Stimulated activated CD4-positive, alpha-beta T cell treated with anti-CD3 and anti-CD28 coated beads, TNF-alpha, amount 100 ng/mL, for 48 hours (primary cell): Measurements from ENCODE around the gene ST6GALNAC5.

ENCODE experiments used
- DNase-seq, 3 donors: peaks; one replicate each; pipeline ENCODE4 v3.0.0-alpha.2; 2020; ENCODE audit warnings: low read depth in 3 of 3

Gene ST6GALNAC5

GRCh38 chr1:77047978-77048614 lies 180.8 kb downstream of the ST6GALNAC5 start:
- no peak for DNase-seq

GRCh38 chr1:77048615-77049005 lies 181.3 kb downstream of the ST6GALNAC5 start:
- DNase-seq: no peak

DNA sequence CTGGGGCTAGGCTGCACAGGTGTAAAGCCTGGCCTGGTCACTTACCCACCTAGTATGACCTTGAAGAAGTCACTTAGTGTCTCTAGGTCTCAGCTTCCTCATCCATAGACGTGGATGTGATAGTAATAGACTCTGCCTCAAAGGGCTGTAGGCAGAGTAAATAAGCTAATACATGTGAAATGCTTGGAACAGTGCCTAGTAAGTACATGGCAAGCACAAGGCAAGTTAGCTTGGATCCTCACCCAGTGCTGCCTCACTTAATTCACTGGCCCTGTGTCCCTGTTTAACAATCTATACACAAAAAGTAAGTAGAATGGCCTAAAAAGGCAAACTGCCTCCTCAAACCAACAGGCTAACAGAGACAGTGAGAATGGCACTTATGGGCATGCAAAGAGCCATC lies 184.1 kb downstream of the ST6GALNAC5 start:
- no peak for DNase-seq

DNA sequence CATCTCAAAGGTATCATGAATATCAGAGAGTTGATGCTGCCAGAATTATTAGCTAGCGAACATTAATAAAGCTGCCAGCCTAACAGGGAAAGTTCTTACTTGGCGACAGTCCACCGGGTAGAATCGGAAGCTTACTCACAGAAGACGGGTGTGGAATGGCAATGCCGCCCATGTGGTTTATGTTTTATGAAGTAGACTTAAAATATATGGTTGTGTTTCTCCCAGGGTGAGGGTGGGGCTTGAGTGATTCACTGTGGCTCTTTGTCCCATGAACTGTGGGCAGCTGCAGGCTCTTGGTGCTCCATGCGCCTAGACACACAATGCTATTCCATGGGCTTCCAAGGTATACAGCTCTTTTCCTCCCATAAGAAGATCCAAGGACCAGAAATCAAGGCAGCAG lies 189.2 kb downstream of the ST6GALNAC5 start:
- DNase-seq: no peak

GRCh38 chr1:77057994-77058585 lies 190.8 kb downstream of the ST6GALNAC5 start:
- DNase-seq: no peak

DNA sequence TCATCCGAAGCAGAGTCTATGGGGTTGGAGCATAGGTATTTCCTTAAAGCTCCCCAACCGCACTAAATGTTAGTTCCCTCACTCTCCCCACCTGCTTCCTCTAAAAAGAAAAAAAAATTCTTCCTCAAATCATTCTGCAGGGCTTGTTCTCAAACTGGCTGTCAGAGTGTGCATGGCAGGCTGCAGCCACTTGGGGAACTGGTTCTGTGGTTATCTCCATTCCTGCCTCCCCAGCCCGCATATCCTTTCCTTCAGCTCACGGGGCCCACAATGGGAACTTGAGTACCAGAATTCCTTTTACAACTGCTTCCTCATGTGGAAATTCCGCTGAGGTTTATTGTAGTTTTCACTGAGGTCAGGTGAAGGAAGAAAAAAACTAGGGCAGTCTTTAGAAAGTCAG lies 192.7 kb downstream of the ST6GALNAC5 start:
- DNase-seq: no peak

DNA sequence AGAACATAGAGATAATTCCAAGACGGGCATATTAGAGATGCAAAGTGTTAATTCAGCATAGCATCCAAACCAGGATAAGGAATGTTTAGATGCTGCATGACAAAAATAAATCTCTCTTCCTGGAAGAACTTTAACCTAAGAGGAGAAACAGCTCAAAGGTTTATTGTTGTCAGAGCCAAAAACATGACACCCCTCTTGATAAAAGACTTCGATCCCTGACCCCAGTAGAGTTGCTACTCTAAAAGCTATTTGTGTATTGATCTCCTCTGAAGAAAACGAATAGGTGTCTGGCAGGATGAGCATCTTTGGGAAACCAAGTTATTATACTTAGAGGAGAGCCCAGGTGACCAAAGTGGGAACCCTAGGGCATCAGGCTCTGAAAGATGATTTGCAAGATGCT lies 193.9 kb downstream of the ST6GALNAC5 start:
- DNase-seq: no peak

GRCh38 chr1:77063118-77063517 lies 195.8 kb downstream of the ST6GALNAC5 start:
- DNase-seq: no peak

DNA sequence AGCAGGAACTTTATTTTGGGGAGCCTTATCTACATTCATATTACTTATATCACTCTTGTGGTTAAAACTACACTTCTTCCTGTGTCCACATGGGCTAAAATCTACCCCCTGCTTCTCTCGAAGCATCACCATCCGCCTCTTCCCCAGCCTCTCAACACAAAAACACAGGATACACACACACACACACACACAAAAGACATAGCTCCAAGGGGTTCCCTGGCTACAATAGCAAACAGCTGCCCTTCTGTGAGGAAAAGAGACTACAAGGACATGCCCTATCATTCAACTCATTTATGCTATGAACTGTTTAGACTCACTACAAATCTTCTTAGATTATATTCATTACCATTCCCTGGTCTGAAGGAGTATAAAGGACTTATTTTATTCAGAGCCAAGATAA lies 197.0 kb downstream of the ST6GALNAC5 start:
- no peak for DNase-seq

GRCh38 chr1:77065693-77066342 lies 198.5 kb downstream of the ST6GALNAC5 start:
- DNase-seq: no peak

GRCh38 chr1:77068013-77068412 lies 200.7 kb downstream of the ST6GALNAC5 start:
- no peak for DNase-seq

DNA sequence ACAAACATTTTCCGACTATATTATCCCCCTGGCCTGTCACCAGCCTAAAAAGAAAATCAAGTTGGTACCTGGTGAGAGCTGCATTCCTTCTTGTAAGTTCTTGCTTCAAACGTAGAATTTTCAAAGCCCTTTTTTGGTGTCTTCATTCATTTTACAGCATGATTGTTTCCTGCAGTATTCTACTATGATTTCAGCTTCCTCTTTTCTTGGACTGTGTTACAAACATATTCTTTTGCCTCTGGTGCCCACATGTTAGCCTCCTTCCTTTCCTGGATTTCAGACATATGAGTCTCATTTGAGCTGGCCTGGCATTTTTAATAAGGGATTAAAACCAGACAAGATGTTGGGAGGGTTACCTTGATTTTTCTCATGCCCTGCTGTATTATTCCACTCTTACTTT lies 209.5 kb downstream of the ST6GALNAC5 start:
- no peak for DNase-seq

GRCh38 chr1:77081834-77082233 lies 214.6 kb downstream of the ST6GALNAC5 start:
- no peak for DNase-seq

- DNase-seq: no peak
Measured at GRCh38 chr1:77084457-77084856, 217.2 kb downstream of the ST6GALNAC5 start.

GRCh38 chr1:77085109-77085508 lies 217.8 kb downstream of the ST6GALNAC5 start:
- DNase-seq: no peak

DNA sequence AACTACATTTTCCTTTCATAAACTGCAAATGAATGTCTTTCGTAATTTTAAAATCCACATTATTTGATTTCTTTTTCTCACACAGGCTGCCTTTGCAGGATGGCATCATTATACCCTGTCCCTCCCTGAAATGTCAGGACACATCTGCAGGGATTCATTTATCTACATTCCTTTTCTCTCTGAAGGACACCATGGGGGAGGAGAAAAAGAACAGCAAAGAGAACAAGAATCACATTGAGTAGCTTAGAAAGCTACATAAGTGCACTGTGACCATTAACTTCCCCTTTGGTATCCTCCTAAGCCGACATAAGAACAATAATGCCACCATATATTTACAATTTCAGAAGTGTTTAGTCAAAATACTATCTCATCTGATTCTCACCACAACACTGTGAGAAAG lies 222.5 kb downstream of the ST6GALNAC5 start:
- DNase-seq: no peak

- no peak for DNase-seq
Measured at GRCh38 chr1:77095236-77095635, 228.0 kb downstream of the ST6GALNAC5 start.

DNA sequence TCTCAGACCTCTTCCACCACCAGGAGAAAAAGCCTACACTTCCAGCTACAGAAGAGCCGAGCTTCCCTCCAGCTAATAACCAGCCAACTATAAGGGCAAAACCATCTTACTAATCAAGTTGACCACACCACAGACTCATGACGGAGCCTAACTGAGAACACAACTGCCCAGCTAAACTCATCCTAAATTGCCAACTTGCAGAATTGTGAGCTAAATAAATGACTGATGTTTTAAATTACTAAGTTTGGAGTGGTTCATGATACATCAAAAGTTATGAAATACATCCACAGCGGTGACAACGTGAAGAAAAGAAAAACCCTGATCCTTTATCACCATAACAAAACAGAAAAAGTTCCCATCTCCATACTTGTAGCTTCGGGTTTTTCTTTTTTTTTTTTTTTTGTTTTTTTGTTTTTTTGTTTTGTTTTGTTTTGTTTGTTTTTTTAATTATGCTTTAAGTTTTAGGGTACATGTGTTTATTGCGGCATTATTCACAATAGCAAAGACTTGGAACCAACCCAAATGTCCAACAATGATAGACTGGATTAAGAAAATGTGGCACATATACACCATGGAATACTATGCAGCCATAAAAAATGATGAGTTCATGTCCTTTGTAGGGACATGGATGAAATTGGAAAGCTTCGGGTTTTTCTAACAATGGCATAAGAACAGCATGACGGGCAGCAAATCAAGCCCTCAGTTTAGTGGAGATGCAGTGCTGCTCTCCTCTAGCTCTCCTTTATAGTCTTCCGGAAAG lies 229.4 kb downstream of the ST6GALNAC5 start:
- DNase-seq: no peak

DNA sequence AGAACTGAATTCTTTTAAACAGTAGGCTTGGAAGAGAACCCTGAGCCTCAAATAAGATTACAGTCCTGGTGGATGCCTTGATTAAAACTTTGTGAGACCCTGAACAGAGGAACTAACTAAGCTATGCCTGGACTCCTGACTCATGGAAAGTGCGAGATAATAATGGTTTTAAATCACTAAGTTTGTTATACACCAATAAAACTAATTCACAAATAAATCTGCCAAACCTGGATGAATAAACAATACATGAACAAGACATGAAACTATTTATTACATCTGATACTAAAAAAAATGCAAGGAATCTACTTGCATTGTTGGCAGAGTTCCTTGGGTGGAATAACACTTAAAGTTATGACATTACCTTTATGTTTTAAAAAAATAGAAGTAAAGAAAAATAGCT lies 233.6 kb downstream of the ST6GALNAC5 start:
- DNase-seq: no peak

GRCh38 chr1:77103486-77103885 lies 236.2 kb downstream of the ST6GALNAC5 start:
- DNase-seq: no peak

GRCh38 chr1:77104672-77105071 lies 237.4 kb downstream of the ST6GALNAC5 start:
- DNase-seq: no peak
